ENCODE measurements around the gene TAS2R41. TPM values are rescaled to one million over a fixed set of nuclear protein-coding genes. Genes with fewer than 3 reads are reported as not detected.

The TAS2R41 gene
- total RNA-seq, 1 experiment from 2014 or later = not detected

- no peak overlapping the region for H3K4ac ChIP-seq (ENCODE audit: low read depth, low read length)
- H3K4me1 ChIP-seq (ENCODE audit: insufficient read depth, low read length) = no peaks in the 10 kb centered on the region
- H3K27me3 ChIP-seq (ENCODE audit: insufficient read depth, low read length) = no peaks in the 10 kb centered on the region
- H2BK5ac ChIP-seq (ENCODE audit: insufficient read length, low read length) = no peak overlapping the region
- H2BK12ac ChIP-seq (ENCODE audit: insufficient read length, low read depth, low read length) = no peak overlapping the region
- H4K91ac ChIP-seq (ENCODE audit: insufficient read length, low read depth, low read length) = no peak overlapping the region
- H3K36me3 Mint-ChIP-seq (ENCODE audit: insufficient read depth in 1 of 3, low read depth in 3 of 3) = no peaks in the 10 kb centered on the region
- no peak overlapping the region for H3K9ac ChIP-seq (ENCODE audit: extremely low read depth, insufficient read length, low read length)
- no peak overlapping the region for H3K27ac ChIP-seq (ENCODE audit: insufficient read length, low read depth, low read length)
- H3K23me2 ChIP-seq (ENCODE audit: insufficient read length, low read depth, low read length, poor library complexity, severe bottlenecking) = no peaks in the 10 kb centered on the region
- H3K9me3 Mint-ChIP-seq = no peaks in the 10 kb centered on the region
- H3K27ac Mint-ChIP-seq = no peak overlapping the region
- no peak overlapping the region for H2BK20ac ChIP-seq (ENCODE audit: low read depth, low read length, poor library complexity, severe bottlenecking)
- no peaks in the 10 kb centered on the region for H4K20me1 ChIP-seq (ENCODE audit: control insufficient read depth, insufficient read depth, insufficient read length)
- no peak overlapping the region for H2BK120ac ChIP-seq (ENCODE audit: low read depth, low read length, poor library complexity, severe bottlenecking)
- no peak overlapping the region for H3K23ac ChIP-seq (ENCODE audit: insufficient read length, low read depth, low read length)
- H3K18ac ChIP-seq (ENCODE audit: insufficient read length, low read depth, low read length) = no peak overlapping the region
- no peak overlapping the region for H2BK15ac ChIP-seq (ENCODE audit: low read depth, low read length)
- no peaks in the 10 kb centered on the region; the same call in 1 of the 2 replicates for H3K27me3 Mint-ChIP-seq (ENCODE audit: low read depth)
- H3K56ac ChIP-seq (ENCODE audit: insufficient read length, low read depth, low read length) = no peak overlapping the region
- H3K4me3 Mint-ChIP-seq = no peak overlapping the region
- no peaks in the 10 kb centered on the region for H3K4me1 Mint-ChIP-seq
- no peak overlapping the region for H3K4me2 ChIP-seq (ENCODE audit: insufficient read depth, insufficient read length, low read length)
- no peaks in the 10 kb centered on the region for H3K79me1 ChIP-seq (ENCODE audit: insufficient read depth, low read depth, low read length, poor library complexity, severe bottlenecking)
- no peak overlapping the region for H3K14ac ChIP-seq (ENCODE audit: insufficient read depth, low read length)
- TF ChIP-seq, protein P1, sequence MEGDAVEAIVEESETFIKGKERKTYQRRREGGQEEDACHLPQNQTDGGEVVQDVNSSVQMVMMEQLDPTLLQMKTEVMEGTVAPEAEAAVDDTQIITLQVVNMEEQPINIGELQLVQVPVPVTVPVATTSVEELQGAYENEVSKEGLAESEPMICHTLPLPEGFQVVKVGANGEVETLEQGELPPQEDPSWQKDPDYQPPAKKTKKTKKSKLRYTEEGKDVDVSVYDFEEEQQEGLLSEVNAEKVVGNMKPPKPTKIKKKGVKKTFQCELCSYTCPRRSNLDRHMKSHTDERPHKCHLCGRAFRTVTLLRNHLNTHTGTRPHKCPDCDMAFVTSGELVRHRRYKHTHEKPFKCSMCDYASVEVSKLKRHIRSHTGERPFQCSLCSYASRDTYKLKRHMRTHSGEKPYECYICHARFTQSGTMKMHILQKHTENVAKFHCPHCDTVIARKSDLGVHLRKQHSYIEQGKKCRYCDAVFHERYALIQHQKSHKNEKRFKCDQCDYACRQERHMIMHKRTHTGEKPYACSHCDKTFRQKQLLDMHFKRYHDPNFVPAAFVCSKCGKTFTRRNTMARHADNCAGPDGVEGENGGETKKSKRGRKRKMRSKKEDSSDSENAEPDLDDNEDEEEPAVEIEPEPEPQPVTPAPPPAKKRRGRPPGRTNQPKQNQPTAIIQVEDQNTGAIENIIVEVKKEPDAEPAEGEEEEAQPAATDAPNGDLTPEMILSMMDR (conservative IDR thresholded peaks at IDR 0.05) = no peak
- WGBS (ENCODE audit: extremely low coverage, insufficient read length, low lambda C conversion rate) = no CpG with 5 or more reads among the region's 1 CpG
- DNase-seq = no peak
- H4K5ac ChIP-seq (ENCODE audit: insufficient read length, low read depth, low read length) = no peak overlapping the region
- no peak overlapping the region for H2AFZ ChIP-seq (ENCODE audit: low read length)
- H3K79me2 ChIP-seq (ENCODE audit: insufficient read depth, low read length) = no peaks in the 10 kb centered on the region
- no peak overlapping the region for H4K8ac ChIP-seq (replicated peaks; ENCODE audit: insufficient read length, low read depth, low read length)
- no peak overlapping the region for H3T11ph ChIP-seq (ENCODE audit: low read length)
- no peaks in the 10 kb centered on the region for H3K9me3 ChIP-seq (ENCODE audit: control insufficient read depth, low read depth, low read length)
- no peak overlapping the region for H2AK5ac ChIP-seq (ENCODE audit: insufficient read length, low read length)
Measured at GRCh38 chr7:143444785-143445184, 32.9 kb upstream of the TAS2R41 start.
